ENCODE data around the gene DGCR8.

The DGCR8 gene

GRCh38 chr22:20052309-20053259 lies 27.5 kb upstream of the DGCR8 start:
- DNase-seq (ENCODE audit: low read depth): no peak

GRCh38 chr22:20053407-20054033 lies 26.5 kb upstream of the DGCR8 start:
- no peak for DNase-seq (ENCODE audit: low read depth)

- no peak for DNase-seq (ENCODE audit: low read depth)
Measured at GRCh38 chr22:20054034-20054427, 26.0 kb upstream of the DGCR8 start.

GRCh38 chr22:20054485-20054884 lies 25.6 kb upstream of the DGCR8 start:
- DNase-seq (ENCODE audit: low read depth): no peak

GRCh38 chr22:20055144-20055543 lies 24.9 kb upstream of the DGCR8 start:
- no peak for DNase-seq (ENCODE audit: low read depth)

- DNase-seq (ENCODE audit: low read depth): no peak
Measured at GRCh38 chr22:20055654-20056053, 24.4 kb upstream of the DGCR8 start.

- no peak for DNase-seq (ENCODE audit: low read depth)
Measured at GRCh38 chr22:20056161-20056560, 23.9 kb upstream of the DGCR8 start.

GRCh38 chr22:20056696-20057386 lies 23.2 kb upstream of the DGCR8 start:
- no peak for DNase-seq (ENCODE audit: low read depth)

- DNase-seq (ENCODE audit: low read depth): no peak
Measured at GRCh38 chr22:20057596-20058268, 22.3 kb upstream of the DGCR8 start.

GRCh38 chr22:20058989-20059770 lies 20.9 kb upstream of the DGCR8 start:
- DNase-seq (ENCODE audit: low read depth): no peak

GRCh38 chr22:20060700-20061480 lies 19.2 kb upstream of the DGCR8 start:
- DNase-seq (ENCODE audit: low read depth): no peak

- DNase-seq (ENCODE audit: low read depth): no peak
Measured at GRCh38 chr22:20061481-20061861, 18.6 kb upstream of the DGCR8 start.

GRCh38 chr22:20062043-20062765 lies 17.8 kb upstream of the DGCR8 start:
- DNase-seq (ENCODE audit: low read depth): no peak

- DNase-seq (ENCODE audit: low read depth): no peak
Measured at GRCh38 chr22:20062766-20063083, 17.3 kb upstream of the DGCR8 start.

- no peak for DNase-seq (ENCODE audit: low read depth)
Measured at GRCh38 chr22:20063271-20064139, 16.5 kb upstream of the DGCR8 start.

- DNase-seq (ENCODE audit: low read depth): no peak
Measured at GRCh38 chr22:20064140-20064480, 15.9 kb upstream of the DGCR8 start.

- no peak for DNase-seq (ENCODE audit: low read depth)
Measured at GRCh38 chr22:20064545-20065262, 15.3 kb upstream of the DGCR8 start.

GRCh38 chr22:20065896-20066616 lies 14.0 kb upstream of the DGCR8 start:
- no peak for DNase-seq (ENCODE audit: low read depth)

Data from stimulated activated CD8-positive, alpha-beta memory T cell treated with anti-CD3 and anti-CD28 coated beads, Interleukin-12 subunit alpha, Interleukin-12 subunit beta, amount 100 ng/mL, for 4 hours (primary cell).